Measurements from ENCODE around the gene CBLIF.
"Not testable (repeated sequence)": the region's sequence is repeated elsewhere in the genome, so short reads cannot be mapped to it uniquely, and the experiment has no call there.

The CBLIF gene

GRCh38 chr11:59801160-59801706 lies 44.1 kb downstream of the CBLIF start:
- no peak for DNase-seq (ENCODE audit: extremely low read depth in 1 of 2, low read depth in 1 of 2)

GRCh38 chr11:59800390-59801025 lies 44.8 kb downstream of the CBLIF start:
- DNase-seq (ENCODE audit: extremely low read depth in 1 of 2, low read depth in 1 of 2): no peak

GRCh38 chr11:59794417-59794816 lies 50.9 kb downstream of the CBLIF start:
- DNase-seq (ENCODE audit: extremely low read depth in 1 of 2, low read depth in 1 of 2): no peak

- DNase-seq (ENCODE audit: extremely low read depth in 1 of 2, low read depth in 1 of 2): no peak
These were observed 52.8 kb downstream of the CBLIF start for GRCh38 chr11:59792507-59792906.

GRCh38 chr11:59791639-59792038 lies 53.7 kb downstream of the CBLIF start:
- no peak for DNase-seq (ENCODE audit: extremely low read depth in 1 of 2, low read depth in 1 of 2)

GRCh38 chr11:59787816-59788215 lies 57.5 kb downstream of the CBLIF start:
- DNase-seq (ENCODE audit: extremely low read depth in 1 of 2, low read depth in 1 of 2): no peak

- no peak for DNase-seq (ENCODE audit: extremely low read depth in 1 of 2, low read depth in 1 of 2)
These were observed 58.1 kb downstream of the CBLIF start for GRCh38 chr11:59787255-59787588.

- no peak for DNase-seq (ENCODE audit: extremely low read depth in 1 of 2, low read depth in 1 of 2)
These were observed 59.5 kb downstream of the CBLIF start for GRCh38 chr11:59785818-59786217.

- not testable (repeated sequence) for DNase-seq (ENCODE audit: extremely low read depth in 1 of 2, low read depth in 1 of 2)
These were observed 60.9 kb downstream of the CBLIF start for GRCh38 chr11:59784441-59784840.

GRCh38 chr11:59783632-59784090 lies 61.6 kb downstream of the CBLIF start:
- no peak for DNase-seq (ENCODE audit: extremely low read depth in 1 of 2, low read depth in 1 of 2)

GRCh38 chr11:59782080-59782479 lies 63.2 kb downstream of the CBLIF start:
- DNase-seq (ENCODE audit: extremely low read depth in 1 of 2, low read depth in 1 of 2): no peak

- no peak for DNase-seq (ENCODE audit: extremely low read depth in 1 of 2, low read depth in 1 of 2)
These were observed 65.8 kb downstream of the CBLIF start for GRCh38 chr11:59779487-59779886.
